Lower leg skin (tissue), 3 donors: ENCODE results near the gene TUBA4B.

ENCODE experiments used
- POLR2A ChIP-seq, 2 donors: fragments of 450-650 bp; IDR thresholded peaks; one replicate each; pipeline ENCODE4 v1.6.1; 2016 to 2017; ENCODE audit warnings: antibody characterized with exemption in 2 of 2, mild to moderate bottlenecking in 1 of 2, moderate library complexity in 1 of 2
- TF ChIP-seq, protein P1 (sequence below), 3 donors: fragments of 450-650 bp; IDR thresholded peaks; one replicate each; pipeline ENCODE4 v1.5.1; 2016; ENCODE audit warnings: antibody characterized with exemption in 3 of 3, mild to moderate bottlenecking in 3 of 3, moderate library complexity in 2 of 3

DNA sequence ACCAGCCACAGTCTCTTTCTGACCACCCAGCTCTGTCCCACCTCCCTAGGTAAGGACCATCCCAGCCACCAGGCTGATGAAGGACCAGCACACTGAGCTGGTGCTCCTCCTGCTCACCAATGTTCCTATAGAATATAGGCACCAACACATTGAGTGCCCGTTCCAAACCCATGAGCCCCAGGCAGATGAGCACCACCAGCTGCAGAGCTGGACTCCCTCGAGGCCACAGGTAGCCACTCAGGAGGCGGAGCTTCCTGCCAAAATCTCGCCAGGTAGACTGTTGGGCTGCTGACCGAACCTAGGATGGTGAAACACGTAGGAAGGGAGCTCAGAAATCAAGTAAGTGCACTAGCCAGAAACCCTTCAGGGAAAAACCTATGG lies 36.5 kb upstream of the TUBA4B start:
- TF ChIP-seq, protein P1, sequence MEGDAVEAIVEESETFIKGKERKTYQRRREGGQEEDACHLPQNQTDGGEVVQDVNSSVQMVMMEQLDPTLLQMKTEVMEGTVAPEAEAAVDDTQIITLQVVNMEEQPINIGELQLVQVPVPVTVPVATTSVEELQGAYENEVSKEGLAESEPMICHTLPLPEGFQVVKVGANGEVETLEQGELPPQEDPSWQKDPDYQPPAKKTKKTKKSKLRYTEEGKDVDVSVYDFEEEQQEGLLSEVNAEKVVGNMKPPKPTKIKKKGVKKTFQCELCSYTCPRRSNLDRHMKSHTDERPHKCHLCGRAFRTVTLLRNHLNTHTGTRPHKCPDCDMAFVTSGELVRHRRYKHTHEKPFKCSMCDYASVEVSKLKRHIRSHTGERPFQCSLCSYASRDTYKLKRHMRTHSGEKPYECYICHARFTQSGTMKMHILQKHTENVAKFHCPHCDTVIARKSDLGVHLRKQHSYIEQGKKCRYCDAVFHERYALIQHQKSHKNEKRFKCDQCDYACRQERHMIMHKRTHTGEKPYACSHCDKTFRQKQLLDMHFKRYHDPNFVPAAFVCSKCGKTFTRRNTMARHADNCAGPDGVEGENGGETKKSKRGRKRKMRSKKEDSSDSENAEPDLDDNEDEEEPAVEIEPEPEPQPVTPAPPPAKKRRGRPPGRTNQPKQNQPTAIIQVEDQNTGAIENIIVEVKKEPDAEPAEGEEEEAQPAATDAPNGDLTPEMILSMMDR (IDR thresholded peaks at IDR 0.05): no peak
- no peak for TF ChIP-seq POLR2A (IDR thresholded peaks at IDR 0.05)
